Ovary (tissue), 3 donors: ENCODE data around the gene CCDC80.

Experiments
- EP300 ChIP-seq: sonication (generic); formaldehyde crosslinking; IDR thresholded peaks from one replicate; pipeline ENCODE4 v1.6.1; 2017; ENCODE audit warnings: antibody characterized with exemption
- POLR2A ChIP-seq: fragments of 450-650 bp; IDR thresholded peaks from one replicate; pipeline ENCODE4 v1.6.1; 2017; ENCODE audit warnings: antibody characterized with exemption, mild to moderate bottlenecking, moderate library complexity
- TF ChIP-seq, protein P1 (sequence below), 3 donors: fragments of 450-650 bp in 2 of 3; fragments of 200-600 bp in 1 of 3; IDR thresholded peaks; one replicate each; pipeline versions ENCODE4 v1.5.1 to v1.8.0; 2016 to 2022; ENCODE audit warnings: antibody characterized with exemption in 3 of 3, mild to moderate bottlenecking in 1 of 3
- donor health status: DM: no; HTN: no; CAD: no.

DNA sequence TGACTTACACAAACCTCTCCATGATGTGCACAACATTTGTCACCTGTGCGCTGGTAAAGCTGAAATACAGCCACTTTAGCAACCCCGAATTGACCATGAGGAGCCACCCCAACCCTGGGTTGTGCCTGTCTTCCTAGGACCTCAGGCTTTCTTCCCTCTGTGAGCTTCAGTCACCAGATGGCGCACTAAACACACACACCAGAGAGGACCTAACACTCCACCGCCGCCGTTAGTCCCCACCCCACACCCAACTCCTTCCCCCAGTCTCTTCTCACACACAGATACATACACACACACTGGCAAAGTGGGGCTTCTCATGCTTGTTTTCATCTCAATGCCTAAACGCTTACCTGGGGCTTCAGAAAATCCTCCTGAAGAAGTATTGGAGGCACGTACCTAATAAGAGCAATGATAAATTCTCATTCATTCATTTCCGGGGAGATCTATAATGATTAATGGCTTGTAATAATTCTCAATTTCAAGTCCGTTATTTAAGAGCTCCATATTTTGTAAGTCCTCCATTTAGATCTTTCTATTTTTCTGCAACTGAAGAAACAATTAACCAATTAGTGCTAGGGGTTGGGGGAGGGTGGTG is 2.1 kb upstream of the CCDC80 start:
- TF ChIP-seq EP300 (no peak), POLR2A (no peak)
- TF ChIP-seq, protein P1, sequence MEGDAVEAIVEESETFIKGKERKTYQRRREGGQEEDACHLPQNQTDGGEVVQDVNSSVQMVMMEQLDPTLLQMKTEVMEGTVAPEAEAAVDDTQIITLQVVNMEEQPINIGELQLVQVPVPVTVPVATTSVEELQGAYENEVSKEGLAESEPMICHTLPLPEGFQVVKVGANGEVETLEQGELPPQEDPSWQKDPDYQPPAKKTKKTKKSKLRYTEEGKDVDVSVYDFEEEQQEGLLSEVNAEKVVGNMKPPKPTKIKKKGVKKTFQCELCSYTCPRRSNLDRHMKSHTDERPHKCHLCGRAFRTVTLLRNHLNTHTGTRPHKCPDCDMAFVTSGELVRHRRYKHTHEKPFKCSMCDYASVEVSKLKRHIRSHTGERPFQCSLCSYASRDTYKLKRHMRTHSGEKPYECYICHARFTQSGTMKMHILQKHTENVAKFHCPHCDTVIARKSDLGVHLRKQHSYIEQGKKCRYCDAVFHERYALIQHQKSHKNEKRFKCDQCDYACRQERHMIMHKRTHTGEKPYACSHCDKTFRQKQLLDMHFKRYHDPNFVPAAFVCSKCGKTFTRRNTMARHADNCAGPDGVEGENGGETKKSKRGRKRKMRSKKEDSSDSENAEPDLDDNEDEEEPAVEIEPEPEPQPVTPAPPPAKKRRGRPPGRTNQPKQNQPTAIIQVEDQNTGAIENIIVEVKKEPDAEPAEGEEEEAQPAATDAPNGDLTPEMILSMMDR (IDR thresholded peaks at IDR 0.05): peak; percentile 59 to 75 (median 74)
